Esophagus muscularis mucosa (tissue), 3 donors: ENCODE data around the gene KRTAP10-7.

Source experiments
- EP300 ChIP-seq: sonication (generic); formaldehyde crosslinking; IDR thresholded peaks from one replicate; pipeline ENCODE4 v1.6.1; 2017; ENCODE audit warnings: antibody characterized with exemption
- TF ChIP-seq, protein P1 (sequence below), 3 experiments: fragments of 200-600 bp in 2 of 3; fragments of 450-650 bp in 1 of 3; sonication (generic) in 2 of 3; IDR thresholded peaks; one replicate each; pipeline ENCODE4 v1.5.1; 2017 to 2019; ENCODE audit warnings: antibody characterized with exemption in 3 of 3, mild to moderate bottlenecking in 2 of 3, moderate library complexity in 1 of 3

GRCh38 chr21:44557491-44558328 is 42.7 kb upstream of the KRTAP10-7 start:
- TF ChIP-seq, protein P1, sequence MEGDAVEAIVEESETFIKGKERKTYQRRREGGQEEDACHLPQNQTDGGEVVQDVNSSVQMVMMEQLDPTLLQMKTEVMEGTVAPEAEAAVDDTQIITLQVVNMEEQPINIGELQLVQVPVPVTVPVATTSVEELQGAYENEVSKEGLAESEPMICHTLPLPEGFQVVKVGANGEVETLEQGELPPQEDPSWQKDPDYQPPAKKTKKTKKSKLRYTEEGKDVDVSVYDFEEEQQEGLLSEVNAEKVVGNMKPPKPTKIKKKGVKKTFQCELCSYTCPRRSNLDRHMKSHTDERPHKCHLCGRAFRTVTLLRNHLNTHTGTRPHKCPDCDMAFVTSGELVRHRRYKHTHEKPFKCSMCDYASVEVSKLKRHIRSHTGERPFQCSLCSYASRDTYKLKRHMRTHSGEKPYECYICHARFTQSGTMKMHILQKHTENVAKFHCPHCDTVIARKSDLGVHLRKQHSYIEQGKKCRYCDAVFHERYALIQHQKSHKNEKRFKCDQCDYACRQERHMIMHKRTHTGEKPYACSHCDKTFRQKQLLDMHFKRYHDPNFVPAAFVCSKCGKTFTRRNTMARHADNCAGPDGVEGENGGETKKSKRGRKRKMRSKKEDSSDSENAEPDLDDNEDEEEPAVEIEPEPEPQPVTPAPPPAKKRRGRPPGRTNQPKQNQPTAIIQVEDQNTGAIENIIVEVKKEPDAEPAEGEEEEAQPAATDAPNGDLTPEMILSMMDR (IDR thresholded peaks at IDR 0.05), result no peak
- TF ChIP-seq EP300, result no peak
